ENCODE measurements around the gene MASP2.

The MASP2 gene

DNA sequence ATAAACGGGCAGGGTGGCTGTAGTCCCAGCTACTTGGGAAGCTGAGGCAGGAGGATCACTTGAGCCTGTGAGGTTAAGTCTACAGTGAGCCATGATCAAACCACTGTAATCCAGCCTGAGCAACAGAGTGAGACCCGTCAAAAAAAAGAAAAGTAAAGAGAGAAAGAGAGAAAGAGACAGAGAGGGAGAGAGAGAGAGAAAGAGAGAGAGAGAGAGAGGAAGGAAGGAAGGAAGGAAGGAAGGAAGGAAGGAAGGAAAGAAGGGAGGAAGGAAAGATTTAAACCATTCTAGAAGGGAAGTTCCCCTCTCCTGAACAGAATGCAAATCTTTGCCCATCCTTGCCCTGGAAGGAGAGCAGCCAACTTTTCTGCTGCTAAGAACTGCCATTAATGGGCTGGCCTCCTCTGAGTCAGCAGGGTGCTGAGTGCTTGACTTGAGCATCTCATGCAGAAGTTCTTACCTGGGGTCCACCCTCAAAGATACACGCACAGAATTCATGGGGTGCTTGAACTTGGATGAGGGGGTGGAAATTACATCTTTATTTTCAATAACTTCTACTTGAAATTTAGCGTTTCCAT lies 59.1 kb downstream of the MASP2 start:
- DNase-seq: no peak

DNA sequence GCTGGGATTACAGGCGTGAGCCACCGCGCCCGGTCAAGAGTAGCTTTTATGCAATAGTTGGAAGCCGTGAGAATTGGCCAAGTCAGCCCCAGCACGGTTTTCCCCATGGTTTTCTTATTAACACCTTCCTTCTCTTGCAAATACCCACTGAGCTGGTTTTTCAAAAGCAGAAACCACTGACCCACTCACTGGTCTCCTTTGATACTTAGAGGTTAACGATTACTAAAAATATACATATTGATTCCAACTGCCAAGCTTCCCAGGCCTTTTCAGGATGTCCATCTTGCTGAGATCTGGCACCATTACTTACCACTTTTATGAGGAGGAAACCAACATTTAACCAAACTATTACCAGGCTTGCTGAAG lies 60.5 kb downstream of the MASP2 start:
- DNase-seq: no peak

DNA sequence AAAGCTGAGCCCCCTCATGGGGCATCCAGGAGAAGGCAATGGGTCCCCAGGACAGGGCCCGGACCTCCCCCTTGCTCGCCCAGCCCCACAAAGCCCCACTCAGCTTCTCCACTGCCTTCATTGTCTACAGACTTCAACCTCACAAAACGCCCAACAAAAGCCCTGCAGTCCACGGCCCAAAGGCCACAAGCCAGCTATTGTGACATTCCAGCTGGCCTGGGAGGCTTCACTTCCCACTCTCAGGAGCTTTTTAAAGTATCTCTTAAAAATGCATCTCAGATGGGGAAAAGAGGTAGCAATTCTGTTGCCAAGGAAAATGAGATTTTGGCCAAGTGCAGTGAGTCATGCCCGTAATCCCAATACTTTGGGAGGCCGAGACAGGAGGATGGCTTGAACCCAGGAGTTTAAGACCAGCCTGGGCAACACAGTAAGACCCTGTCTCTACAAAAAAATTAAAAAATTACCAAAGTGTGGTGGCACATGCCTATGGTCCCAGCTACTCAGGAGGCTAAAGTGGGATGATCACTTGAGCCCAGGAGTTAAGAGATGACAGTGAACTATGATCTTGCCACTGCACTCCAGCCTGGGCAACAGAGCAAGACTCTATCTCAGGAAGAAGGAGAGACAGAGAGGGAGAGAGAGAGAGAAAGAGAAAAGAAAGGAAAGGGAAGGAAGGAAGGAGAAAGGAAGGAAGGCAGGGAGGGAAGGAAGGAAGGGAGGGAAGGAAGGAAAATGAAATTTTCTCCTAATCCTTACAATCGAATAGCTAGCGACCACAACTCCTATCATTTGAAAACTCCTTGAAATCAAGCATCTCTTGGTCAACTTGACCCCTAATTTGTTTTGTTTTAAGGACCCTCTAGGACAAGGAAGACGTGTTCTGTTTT lies 66.0 kb downstream of the MASP2 start:
- no peak for DNase-seq

DNA sequence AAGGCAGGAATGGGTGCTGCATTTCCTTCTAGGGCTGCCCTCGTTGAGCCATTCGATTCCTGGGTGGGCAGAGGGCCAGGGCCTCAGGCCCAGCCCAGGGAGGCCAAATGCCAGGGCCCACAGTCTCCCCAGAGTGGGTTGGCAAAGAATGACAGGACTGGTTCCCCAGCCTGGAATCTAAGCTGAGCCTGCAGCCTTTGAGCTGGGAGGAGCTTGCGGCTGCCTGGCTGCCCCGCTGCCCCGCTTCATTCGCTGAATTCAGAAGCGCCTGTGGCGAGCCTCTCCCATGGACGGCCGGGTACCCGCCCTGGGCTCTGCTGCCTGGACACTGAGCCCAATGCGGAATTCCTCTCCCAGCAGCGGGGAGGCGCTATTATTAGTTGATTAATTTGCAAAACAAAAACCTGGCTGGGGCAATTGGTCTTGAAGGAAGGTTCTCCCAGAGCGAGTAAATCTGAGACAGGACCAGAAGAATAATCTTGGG lies 66.9 kb downstream of the MASP2 start:
- DNase-seq: no peak

DNA sequence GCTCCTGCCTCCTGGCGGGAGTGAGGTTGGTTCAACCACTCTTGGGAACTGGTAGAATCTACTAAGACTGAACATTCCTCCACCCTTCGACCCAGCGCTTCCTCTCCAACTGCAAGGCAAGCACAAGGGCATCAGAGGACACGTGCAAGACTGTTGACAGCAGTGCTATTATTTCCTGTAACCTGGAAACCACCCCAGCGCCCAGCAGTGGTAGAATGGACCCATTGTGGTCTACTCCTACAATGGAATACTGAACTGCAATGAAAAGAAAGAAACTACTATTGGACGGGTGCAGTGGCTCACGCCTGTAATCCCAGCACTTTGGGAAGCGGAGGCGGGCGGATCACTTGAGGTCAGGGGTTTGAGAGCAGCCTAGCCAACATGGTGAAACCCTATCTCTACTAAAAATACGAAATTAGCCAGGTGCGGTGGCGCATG lies 67.5 kb downstream of the MASP2 start:
- DNase-seq: no peak

DNA sequence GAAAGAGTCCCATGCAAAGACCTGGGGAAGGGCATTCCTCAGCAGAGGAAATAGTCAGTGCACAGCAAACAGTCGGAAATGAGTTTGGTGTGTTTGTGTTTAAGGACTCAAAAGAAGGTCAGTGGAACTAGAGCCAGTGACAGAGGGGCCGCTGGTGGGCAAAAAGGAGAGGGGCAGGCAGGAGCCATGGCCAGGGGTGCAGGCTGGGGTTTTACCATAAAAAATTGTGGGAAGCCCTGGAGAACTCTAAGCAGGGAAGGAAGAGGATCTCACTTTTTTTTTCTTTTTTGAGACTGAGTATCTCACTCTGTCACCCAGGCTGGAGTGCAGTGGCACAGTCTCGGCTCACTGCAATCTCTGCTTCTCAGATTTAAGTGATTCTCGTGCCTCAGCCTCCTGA lies 68.3 kb downstream of the MASP2 start:
- no peak for DNase-seq
